Activated naive CD4-positive, alpha-beta T cell treated with anti-CD3 and anti-CD28 coated beads, Interleukin-2, amount 50 U/mL, for 16 hours (primary cell): Measurements from ENCODE around the gene FRYL.
"Not testable (repeated sequence)": the region's sequence is repeated elsewhere in the genome, so short reads cannot be mapped to it uniquely, and the experiment has no call there.

ENCODE experiments used
- DNase-seq: peaks from one replicate; pipeline ENCODE4 v3.0.0-alpha.2; 2020

Gene FRYL

GRCh38 chr4:48781968-48782367 lies 1.9 kb upstream of the FRYL start:
- no peak for DNase-seq

- DNase-seq = peak; percentile 38
Measured at GRCh38 chr4:48780865-48781214, 761 bp upstream of the FRYL start.

- DNase-seq = peak; percentile 69
Measured at GRCh38 chr4:48779095-48779997, 733 bp downstream of the FRYL start.

- DNase-seq = no peak
Measured at GRCh38 chr4:48778431-48779094, 1.5 kb downstream of the FRYL start.

- DNase-seq = no peak
Measured at GRCh38 chr4:48777739-48778138, 2.3 kb downstream of the FRYL start.

GRCh38 chr4:48774760-48775710 lies 5.0 kb downstream of the FRYL start:
- DNase-seq = no peak

GRCh38 chr4:48772556-48772955 lies 7.5 kb downstream of the FRYL start:
- DNase-seq = no peak

- no peak for DNase-seq
Measured at GRCh38 chr4:48767055-48767929, 12.8 kb downstream of the FRYL start.

GRCh38 chr4:48766131-48766792 lies 13.8 kb downstream of the FRYL start:
- DNase-seq = no peak

GRCh38 chr4:48762408-48762807 lies 17.7 kb downstream of the FRYL start:
- no peak for DNase-seq

GRCh38 chr4:48761286-48761685 lies 18.8 kb downstream of the FRYL start:
- no peak for DNase-seq

GRCh38 chr4:48758703-48759102 lies 21.4 kb downstream of the FRYL start:
- DNase-seq = not testable (repeated sequence)

- DNase-seq = no peak
Measured at GRCh38 chr4:48756689-48757220, 23.3 kb downstream of the FRYL start.

- DNase-seq = no peak
Measured at GRCh38 chr4:48755281-48755680, 24.8 kb downstream of the FRYL start.

- no peak for DNase-seq
Measured at GRCh38 chr4:48753159-48753558, 26.9 kb downstream of the FRYL start.

- DNase-seq = no peak
Measured at GRCh38 chr4:48752726-48753125, 27.4 kb downstream of the FRYL start.

GRCh38 chr4:48752246-48752645 lies 27.8 kb downstream of the FRYL start:
- DNase-seq = no peak

GRCh38 chr4:48748949-48749596 lies 31.0 kb downstream of the FRYL start:
- DNase-seq = no peak

GRCh38 chr4:48746608-48747362 lies 33.3 kb downstream of the FRYL start:
- DNase-seq = no peak

- not testable (repeated sequence) for DNase-seq
Measured at GRCh38 chr4:48745223-48745622, 34.9 kb downstream of the FRYL start.
